Astrocyte of the spinal cord (primary cell): ENCODE measurements around the gene MOCS1.

Source experiments
- DNase-seq: peaks from one replicate; pipeline ENCODE4 v3.0.0; 2011; ENCODE audit warnings: low read depth, low spot score
- H3K4me3 ChIP-seq: 2 replicates; pipeline ENCODE4 v1.5.1; 2011; ENCODE audit warnings: low read depth, mild to moderate bottlenecking, low read length, moderate library complexity
- CTCF ChIP-seq: IDR thresholded peaks from 2 replicates; pipeline ENCODE4 v1.5.1; 2012; ENCODE audit warnings: low read depth, mild to moderate bottlenecking, low read length, inconsistent platforms
- in situ Hi-C: cut with HindIII; loops from 2 replicates; pipeline ENCODE4 v1.10.0; 2017; ENCODE audit warnings: low sequenced_read_pairs

Gene MOCS1

GRCh38 chr6:39884696-39885095 lies 49.6 kb downstream of the MOCS1 start:
- peak; percentile 67 for DNase-seq
- no peak for TF ChIP-seq CTCF
- in situ Hi-C loops: no loop called here
- H3K4me3 ChIP-seq: no peak overlapping the region

- in situ Hi-C loops: no loop called here
- DNase-seq: peak; percentile 97
- no peak overlapping the region for H3K4me3 ChIP-seq
- TF ChIP-seq CTCF: no peak
Measured at GRCh38 chr6:39882531-39882899, 51.7 kb downstream of the MOCS1 start.

- H3K4me3 ChIP-seq: no peak overlapping the region
- no peak for TF ChIP-seq CTCF
- DNase-seq: peak; percentile 85
- in situ Hi-C loops: no loop called here
Measured at GRCh38 chr6:39881851-39882530, 52.3 kb downstream of the MOCS1 start.

- in situ Hi-C loops: no loop called here
- DNase-seq: no peak
- no peak for TF ChIP-seq CTCF
- H3K4me3 ChIP-seq: no peak overlapping the region
Measured at GRCh38 chr6:39880594-39880993, 53.7 kb downstream of the MOCS1 start.

- DNase-seq: no peak
- no peak overlapping the region for H3K4me3 ChIP-seq
- in situ Hi-C loops: no loop called here
- no peak for TF ChIP-seq CTCF
Measured at GRCh38 chr6:39879535-39879934, 54.7 kb downstream of the MOCS1 start.

- TF ChIP-seq CTCF: no peak
- DNase-seq: no peak
- in situ Hi-C loops: no loop called here
- no peak overlapping the region for H3K4me3 ChIP-seq
Measured at GRCh38 chr6:39876826-39877225, 57.4 kb downstream of the MOCS1 start.

- in situ Hi-C loops: no loop called here
- H3K4me3 ChIP-seq: no peak overlapping the region
- no peak for TF ChIP-seq CTCF
- no peak for DNase-seq
Measured at GRCh38 chr6:39876111-39876510, 58.2 kb downstream of the MOCS1 start.
